HG02970 (cell line): ENCODE data around the gene MBLAC1.

Experiments used
- ATAC-seq: cut with Tn5 transposase; IDR thresholded peaks from one replicate; pipeline ENCODE4 v1.9.1; 2021; ENCODE audit warnings: mild to moderate bottlenecking, moderate library complexity, moderate number of reproducible peaks; ENCODE audit not compliant: unreplicated experiment, low FRiP score

MBLAC1 gene

DNA sequence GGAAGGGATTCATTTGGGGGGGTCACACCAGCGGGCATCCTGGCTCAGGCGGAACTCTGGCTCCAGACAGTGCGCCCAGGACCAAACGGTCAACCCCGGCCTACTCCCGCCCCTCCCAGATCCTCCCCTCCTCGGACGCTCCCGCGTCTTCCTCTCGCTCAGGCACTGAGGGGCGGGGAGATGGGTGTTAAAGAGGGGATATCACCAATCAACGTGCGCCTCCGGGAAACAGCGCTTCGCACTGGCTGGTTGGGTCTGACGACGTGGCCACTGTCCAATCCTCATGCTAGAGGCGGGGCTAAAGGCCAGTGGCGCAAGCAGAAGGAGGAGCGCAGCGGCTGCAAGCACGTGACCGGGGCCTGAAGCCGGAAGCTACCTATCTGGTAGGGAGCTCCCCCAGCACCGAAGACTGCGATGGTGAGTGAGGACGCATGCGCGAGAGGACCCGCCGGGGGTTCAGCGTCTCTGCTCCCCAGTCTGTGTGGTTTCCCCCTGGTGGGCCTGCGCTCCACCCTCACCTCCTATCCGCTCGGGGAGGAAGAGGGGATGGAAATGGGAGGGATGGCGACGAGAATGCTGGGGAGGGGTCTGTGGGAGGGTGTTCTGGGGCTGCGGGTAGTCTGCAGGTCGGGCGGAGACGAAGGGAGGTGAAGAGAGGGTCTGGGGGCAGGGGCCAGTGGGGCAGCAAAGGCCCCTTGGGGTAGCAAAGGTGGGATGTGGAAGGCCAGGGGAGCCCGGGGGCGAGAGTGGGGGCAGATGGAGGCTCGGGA is 22.0 kb downstream of the MBLAC1 start, which contains the start of gene LAMTOR4:
Gene LAMTOR4 (plus strand): TSS at position 360 of the 770 bp plus-strand sequence. CDS start 55 bp downstream, at position 415.
- peak; percentile 96 for ATAC-seq

- ATAC-seq, result no peak
Observed at GRCh38 chr7:100152404-100152803, 25.6 kb downstream of the MBLAC1 start.

- ATAC-seq, result no peak
Observed at GRCh38 chr7:100152937-100153666, 26.3 kb downstream of the MBLAC1 start.

DNA sequence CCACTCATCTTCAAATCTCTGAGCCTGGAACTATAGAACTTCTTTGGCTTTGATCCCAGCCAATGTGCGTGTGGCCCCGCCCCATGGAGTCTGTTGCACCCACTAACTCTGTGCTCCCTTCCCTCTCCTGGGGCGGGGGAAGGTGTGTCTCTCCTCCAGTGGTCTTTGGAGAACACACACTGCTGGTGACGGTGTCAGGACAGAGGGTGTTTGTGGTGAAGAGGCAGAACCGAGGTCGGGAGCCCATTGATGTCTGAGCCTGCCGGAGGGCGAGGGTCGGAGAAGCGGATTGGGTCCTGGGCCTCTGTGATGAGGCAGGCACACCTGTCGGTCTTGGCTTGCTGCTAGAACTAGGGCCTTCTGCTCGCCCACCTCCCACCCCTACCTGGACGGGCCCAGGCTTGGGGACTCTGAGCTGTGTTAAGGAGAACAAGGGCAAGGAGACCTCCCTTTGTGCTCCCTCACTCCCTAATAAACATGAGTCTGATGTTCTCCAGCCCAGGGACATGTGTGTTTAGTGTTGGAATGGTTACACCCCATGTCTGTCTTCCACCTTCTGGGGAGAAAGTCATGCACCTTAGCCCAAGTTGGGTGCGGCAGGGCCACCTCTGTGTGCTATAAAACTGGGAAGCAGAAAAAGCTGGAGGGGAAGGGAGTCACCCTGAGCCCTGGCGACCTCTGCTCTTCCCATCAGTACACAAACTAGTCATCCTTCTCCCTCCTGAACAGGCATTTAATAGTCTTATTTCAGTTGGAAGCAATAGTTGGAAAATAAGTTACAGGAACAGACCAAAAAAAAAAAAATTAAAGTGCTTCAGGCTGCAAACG is 27.2 kb downstream of the MBLAC1 start:
- no peak for ATAC-seq

GRCh38 chr7:100154651-100155491 is 28.1 kb downstream of the MBLAC1 start:
- ATAC-seq, result no peak

DNA sequence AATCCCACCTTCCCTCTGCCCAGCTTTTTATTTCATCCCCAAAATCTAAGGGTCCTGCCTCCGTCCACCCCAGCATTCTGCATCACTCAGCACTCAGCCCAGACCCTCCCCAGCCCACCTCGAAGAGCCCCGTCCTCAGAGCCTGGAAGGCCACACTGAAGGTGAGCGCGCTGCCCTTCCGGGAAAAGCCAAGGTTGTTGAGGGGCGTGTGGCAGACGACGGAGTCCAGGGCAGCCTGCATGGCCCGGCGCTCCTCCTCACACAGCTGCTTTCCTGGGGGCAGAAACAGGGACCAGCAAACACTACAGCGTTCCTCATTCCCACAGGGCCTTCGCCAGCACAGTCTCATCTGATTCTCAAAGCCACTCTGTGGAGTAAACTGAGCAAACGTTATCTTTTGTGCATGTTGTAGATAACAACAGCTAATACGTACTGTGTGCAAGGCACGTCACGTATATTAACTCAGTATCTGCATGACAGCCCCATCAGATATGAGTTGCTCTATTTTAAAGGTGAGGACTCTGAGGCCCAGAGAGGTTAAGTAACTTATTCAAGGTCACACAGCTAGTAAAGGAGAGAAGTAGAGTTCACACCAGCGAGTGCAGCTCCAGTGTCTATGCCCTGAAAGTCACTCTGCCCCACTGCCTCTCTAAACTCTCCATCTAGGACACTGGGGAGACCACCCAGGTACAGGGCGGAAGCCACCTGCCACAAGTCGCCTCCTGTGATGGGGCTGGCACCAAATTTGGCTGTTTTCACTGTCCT is 29.0 kb downstream of the MBLAC1 start:
- ATAC-seq, result no peak

DNA sequence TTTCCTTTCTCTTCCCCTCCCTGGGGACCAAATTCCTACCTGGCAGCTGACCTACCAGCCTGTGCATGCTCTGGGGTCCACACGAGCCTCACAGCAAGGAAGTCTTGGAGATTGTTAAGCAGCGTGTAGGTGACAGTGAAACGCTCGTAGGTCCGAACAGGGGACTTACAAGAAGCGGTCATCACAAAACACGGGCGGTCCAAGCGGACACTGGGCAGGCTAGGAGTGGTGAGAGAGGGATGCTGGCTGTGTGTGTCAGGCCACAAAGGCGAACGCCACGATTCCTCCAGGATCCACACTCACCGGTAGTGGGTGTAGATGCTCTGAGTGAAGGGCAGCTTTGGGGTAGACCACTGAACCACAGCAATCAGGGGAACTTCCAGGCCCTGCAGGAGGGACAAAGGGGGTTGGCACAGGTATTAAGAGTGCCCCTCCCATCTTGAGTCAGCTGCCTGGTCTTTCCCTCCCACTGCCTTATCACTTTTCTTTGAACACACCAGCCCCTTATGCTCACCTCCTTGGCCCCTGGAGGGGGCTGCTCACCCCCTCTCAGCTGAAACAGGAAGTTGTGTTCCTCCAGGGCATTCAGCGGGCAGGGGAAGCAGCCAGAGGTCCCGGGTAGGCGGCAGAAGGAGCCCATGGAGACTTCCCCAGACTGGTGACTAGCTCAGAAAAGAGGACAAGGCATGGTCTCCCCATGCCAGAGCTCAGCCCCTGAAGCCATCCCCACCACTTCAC is 29.7 kb downstream of the MBLAC1 start:
- no peak for ATAC-seq

DNA sequence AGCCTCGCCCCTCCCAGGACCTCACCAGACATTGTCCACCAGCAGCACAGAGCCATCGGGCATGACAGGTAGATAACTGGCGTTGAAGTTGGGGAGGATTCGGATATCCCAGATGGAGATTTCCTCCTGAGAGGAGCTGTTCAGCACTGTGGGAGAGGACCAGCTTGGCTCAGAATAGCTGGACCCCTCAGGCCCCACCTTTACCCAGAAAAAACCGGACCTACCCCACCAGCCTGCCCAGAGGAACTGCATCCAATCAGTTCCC is 30.2 kb downstream of the MBLAC1 start:
- ATAC-seq, result no peak

DNA sequence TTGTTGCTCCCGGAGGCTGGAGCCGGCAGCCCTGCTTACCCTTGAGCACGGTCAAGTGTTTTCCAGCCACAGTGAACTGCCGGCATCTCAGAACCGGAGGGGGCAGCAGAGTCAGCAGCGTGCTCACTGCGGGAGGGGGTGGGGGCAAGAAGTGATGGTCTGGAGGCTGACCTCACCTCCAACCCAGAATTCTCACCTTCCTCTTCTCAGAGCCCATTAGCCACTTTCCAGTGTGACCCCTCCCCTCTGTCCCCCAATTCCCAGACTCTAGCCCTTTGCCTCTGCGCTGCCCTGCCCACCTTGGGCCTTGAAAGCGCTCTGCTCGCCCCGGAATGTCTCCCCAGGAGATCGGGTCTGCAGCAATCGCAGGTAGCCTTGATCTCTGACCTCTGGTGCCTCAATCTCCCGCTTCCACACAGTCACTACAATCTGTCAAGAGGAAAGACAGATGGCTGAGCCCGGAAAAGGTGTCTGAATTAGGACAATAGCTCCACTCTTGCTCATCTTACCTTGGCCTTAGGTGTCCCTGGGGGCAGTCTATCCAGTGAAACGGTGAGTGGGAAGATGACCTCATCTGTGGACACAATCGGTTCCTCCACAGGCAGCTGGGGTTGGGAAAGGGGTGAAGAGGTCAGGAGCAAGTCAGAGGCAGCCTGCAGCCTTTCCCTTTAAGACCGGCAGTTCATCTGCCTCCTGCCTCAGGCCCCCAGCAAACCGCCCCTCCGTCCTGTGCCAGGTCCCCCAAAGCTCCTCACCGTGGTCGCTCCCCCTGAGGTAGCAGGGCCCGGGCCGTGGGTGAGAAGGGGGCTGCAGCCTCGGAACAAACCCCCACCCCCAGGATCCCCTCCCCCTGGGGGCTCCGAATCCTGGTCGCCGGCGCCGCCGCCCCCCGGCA is 30.8 kb downstream of the MBLAC1 start:
- ATAC-seq, result no peak

DNA sequence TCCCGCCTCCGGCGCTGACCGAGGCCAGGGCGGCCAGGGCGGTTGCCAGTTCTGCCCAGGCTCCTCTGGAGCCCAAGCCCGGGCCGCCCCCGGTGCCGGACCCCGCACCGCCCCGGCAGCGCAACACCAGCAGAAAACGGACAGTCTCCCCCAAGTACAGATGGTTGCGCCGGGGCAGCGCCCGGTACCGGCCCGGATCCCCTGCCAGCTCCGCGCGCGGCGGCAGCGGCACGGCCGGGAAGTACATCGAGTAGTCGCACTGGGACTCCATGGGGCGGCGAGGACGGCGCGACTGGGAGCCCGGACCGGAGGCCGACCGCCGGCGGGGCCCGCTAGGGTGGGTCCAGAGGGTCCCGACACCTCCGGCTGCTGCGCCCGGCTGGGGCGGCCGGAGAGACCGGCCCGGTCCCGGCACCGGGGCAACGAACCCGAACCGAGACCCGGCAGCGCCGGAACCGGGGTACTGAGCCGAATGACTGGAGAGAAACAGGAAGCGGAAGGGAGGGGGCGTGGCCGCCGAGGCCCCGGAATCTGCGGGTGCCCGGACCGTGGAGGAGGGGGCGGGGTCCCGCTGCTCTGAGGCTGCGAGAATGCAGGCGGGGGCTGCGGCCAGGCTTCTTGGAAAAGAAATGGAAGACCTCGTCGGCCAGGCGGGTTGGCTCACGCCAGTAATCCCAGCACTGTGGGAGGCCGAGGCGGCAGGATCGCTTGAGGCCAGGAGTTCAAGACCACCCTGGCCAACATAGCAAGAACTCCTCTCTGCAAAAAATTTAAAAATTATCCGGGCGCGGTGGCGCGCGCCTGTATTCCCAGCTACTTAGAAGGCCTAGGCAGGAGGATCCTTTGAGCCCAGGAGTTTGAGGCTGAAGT is 31.7 kb downstream of the MBLAC1 start, which contains the start of gene TRAPPC14:
Gene TRAPPC14 (minus strand): TSS at position 495 of the 870 bp plus-strand sequence. CDS start 224 bp downstream, at position 271.
- ATAC-seq, result peak; percentile 68

- ATAC-seq, result no peak
Observed at GRCh38 chr7:100159099-100159623, 32.4 kb downstream of the MBLAC1 start.

DNA sequence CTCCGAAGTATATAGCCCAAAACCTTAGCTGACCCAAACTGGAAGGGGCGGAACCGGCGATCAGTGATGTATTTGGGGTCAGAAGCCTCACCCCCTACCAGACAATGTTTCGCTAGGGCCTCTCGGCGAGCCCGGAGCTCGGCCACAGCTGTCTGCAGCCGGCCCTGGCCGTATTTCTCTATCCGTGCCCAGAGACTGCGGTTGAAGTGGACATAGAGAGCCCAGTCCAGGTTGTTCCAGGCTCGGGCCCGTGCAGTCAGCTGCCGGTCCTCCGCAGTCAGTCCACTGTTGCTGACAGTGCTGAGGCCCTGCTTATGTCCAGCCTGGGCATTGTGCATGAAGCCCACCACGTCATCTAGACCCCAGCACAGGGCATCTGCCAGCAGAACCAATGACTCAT is 33.3 kb downstream of the MBLAC1 start:
- ATAC-seq, result no peak

DNA sequence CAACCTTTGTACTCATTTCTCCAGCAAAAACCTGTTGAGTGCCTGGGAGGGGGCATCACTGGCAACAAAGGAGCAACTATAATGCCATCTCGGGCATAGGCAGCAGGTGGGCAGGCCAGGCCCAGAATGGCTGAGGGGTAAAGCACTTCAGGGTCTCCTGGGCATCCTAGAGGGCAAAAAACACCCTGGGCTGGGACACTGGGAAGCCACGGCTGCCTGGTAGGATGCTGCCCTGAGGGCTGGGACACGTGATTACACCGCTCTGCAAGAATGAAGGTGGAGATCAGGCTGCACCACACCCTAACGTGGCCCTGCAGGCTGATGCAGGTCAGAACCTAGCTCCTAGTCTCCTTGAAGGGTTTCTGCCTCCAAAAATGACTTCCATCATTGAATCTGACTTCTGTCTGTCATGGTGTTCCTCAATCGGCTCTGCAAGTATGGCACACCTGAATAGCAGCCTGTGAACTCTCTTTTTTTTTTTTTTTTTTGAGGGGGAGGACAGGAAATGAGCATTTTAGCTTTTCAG is 36.3 kb downstream of the MBLAC1 start:
- no peak for ATAC-seq

DNA sequence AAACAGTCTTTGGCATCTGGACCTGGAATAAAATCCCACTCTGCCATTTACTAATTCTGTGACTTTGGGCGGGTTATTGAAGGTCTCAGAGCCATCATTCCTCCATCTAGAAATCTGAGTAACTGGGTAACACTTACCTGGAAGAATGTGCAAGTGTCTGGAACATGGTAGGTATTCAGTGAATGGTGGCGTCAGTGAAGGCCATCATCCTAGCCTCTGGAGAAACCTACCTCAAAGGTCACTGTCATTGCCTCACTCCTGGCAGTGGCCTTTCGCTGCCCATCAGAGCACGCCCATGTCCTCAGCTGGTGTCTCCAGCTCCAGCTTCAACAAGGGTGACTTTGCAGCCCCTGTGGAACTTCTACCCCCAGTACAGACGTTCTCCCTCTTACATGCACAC is 37.1 kb downstream of the MBLAC1 start:
- no peak for ATAC-seq

DNA sequence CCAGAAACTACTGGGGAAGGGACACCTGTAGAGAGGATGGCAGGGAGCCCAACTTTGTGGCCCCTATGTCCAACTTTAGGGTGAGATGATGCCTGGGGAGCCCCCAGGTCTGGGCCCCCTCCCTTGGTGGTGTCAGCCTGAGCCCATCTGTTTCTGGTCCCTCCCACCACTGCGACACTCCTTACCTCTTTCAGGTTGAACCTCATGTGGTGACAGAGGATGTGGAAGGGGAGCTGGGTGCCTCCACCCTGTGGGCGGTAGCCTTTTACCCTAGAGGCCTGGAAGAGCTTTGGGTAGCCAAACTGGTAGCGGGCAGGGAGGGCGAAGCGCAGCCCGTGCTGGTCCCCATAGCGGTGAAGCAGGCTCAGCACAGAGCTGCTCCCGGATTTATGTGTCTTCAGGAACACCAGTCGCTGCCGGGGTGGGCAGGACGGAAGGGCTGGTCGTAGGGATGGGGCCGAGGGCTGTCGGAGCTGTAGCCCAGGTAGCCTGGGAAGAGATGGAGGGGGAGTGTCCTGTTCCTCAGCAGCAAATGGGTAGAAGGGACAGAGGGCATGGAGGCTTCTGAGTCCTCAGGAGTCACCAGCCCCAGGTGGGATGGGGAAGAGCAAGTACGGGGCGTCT is 39.7 kb downstream of the MBLAC1 start:
- no peak for ATAC-seq
